ENCODE measurements around the gene ALG3.

The ALG3 gene

DNA sequence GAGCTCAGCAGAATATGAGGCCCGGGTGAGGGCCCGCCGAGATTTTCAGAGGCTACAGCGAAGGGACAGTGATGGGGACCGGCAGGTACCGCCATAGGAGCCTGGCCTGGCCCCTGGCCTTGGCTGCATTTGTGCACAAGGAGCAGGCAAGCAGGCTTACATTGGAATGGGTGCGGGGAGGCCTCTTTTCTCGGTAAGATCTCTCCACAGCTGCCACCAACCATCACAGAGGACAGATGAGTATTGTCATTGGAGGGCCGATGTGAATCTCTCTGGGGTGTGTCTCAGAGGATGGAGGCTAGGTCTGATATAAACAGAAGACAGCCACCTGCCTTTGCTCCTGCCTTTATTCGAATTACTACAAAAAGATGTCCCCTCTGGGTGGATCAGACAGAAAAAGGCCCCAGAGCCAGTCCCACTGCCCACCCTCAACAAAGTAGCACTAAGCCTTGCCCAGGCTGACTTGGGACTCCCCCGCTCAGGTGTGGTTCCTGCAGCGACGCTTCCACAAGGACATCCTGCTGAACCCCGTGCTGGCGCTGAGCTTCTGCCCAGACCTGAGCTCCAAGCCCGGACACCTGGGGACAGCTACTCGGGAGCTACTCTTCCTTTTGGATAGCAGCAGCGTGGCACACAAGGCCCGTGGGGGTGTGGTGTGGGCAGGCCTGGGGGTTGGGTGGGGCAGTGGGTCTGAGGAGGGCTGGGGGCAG is 13.9 kb downstream of the ALG3 start:
- no peak for DNase-seq

DNA sequence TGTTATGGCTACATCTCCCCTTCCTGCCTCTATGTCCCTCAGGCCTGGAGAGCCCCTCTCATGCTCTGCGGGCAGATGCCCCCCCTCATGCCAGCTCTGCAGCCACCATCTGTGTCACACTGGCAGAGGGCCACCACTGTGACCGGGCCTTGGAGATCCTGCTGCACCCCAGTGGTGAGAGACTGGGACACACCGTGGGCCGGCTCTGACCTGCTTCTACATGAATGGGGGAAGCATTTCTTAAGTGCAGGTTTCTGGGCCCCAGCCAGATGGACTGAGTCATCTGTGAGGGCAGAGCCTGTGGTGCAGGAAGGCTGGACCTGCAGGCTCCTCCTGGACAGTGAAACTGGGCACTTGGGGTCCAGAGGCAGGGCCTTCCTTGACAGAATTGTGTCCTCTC is 14.5 kb downstream of the ALG3 start:
- no peak for DNase-seq

GRCh38 chr3:184233127-184233843 is 15.5 kb downstream of the ALG3 start:
- no peak for DNase-seq

DNA sequence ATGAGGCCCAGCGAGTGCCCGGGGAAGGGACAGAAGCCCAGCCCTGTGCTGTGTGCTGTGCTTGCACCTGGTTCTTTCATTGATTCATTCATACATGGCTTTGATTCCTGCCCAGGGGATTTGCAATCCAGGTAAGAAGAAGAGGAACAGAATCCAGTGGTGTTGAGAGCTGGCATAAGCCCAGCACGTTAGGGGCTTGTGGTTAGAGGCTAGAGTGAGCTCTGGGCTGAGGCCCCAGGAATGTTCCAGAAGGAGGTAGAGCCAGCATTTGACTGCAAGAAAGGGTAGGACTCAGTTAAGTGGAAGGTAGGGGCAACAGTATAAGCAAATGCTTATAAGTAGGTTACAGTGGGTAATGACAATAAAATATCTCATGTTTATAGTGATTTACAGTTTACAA is 17.1 kb downstream of the ALG3 start:
- DNase-seq: no peak

GRCh38 chr3:184230603-184231528 is 17.9 kb downstream of the ALG3 start:
- DNase-seq: no peak

- DNase-seq: peak in 1 of 2 donors; percentile 30
Measured at GRCh38 chr3:184230081-184230602, 18.6 kb downstream of the ALG3 start.

DNA sequence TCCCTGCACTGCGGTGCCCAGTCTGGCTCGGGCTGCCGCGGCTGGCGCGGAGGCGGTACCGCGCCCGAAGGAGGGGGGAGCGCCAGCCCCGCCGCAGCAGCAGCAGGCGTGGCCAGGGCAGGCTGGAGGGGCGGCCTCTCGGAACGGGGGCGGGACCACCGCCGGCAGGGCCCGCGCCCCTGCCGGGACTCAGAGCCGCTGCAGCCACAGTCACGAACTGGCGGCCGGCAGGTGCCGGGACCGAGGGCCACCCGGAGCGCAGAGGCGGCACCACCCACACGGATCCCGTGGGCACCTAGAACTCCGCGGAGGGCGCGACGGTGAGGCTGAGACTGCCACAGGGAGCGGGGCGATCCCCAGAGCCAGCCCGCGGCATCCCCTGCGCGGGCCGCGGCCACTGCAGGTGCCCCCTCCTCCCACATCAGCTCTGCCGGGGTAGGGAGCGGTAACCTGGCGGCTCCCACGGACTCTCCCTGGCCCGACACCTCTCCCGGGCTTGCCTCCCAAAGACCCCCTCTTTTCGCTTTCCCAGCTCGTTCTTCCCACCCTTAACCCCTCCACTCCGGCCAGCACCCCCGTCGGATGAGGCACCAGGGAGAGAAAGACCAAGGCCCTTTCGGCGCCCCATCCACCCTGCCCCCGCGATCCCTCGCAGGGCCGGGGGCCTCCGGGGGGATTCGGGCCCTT is 19.2 kb downstream of the ALG3 start, which contains the start of gene VWA5B2:
TSS of gene VWA5B2 (plus strand) at position 192 of the 687 bp plus-strand sequence. CDS start 944 bp downstream, outside the sequence.
- DNase-seq: peak; percentile 60 to 67

- DNase-seq: no peak
Measured at GRCh38 chr3:184228376-184229137, 20.2 kb downstream of the ALG3 start.

GRCh38 chr3:184227481-184227935 is 21.3 kb downstream of the ALG3 start:
- DNase-seq: peak; percentile 55 to 58

GRCh38 chr3:184223946-184224345 is 24.8 kb downstream of the ALG3 start:
- no peak for DNase-seq

DNA sequence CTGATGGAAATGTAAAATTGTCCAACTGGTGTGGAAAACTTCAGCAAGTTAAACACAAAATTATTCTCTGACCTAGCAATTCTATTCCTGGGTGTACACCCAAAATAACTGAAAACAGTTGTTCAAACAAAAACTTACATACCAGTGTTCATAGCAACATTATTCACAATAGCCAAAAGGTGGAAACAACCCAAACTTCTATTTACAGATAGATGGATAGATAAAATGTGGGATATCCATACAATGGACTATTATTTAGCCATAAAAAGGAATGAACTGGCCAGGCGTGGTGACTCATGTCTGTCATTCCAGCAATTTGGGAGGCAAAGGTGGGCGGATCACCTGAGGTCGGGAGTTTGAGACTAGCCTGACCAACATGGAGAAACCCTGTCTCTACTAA is 26.2 kb downstream of the ALG3 start:
- no peak for DNase-seq

- no peak for DNase-seq
Measured at GRCh38 chr3:184218814-184219213, 29.9 kb downstream of the ALG3 start.

GRCh38 chr3:184211718-184212117 is 37.0 kb downstream of the ALG3 start:
- DNase-seq: no peak

GRCh38 chr3:184211297-184211696 is 37.5 kb downstream of the ALG3 start:
- no peak for DNase-seq

DNA sequence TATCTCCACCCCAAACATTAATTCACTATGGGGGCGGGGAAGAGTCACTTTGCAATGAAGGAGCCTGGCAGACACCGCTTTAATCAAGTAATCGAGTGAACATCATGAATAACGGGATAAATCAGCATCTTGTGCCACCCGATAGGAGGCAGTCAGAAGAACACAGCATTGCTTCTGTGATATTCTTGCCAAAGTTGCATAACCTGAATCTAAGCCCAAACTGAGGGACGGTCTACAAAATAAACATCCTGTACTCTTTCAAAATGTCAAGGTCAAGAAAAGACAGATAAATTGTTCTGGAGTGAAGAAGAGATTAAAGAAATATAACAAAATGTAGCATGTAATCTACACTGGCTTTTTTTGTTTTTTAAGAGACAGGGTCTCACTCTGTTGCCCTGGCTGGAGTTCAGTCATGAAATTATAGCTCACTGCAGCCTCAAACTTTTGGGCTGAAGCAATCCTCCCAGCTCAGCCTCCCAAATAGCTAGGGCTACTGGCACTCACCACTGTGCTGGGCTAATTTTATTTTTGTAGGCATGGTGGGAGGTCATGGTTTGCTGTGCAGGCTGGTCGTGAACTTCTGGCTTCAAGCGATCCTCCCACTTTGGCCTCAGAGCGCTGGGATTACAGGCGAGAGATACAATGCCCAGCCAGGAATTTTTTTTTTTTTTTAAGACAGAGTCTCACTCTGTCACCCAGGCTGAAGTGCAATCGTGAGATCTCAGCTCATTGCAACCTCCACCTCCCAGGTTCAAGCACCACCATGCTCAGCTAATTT is 39.4 kb downstream of the ALG3 start:
- no peak for DNase-seq

DNA sequence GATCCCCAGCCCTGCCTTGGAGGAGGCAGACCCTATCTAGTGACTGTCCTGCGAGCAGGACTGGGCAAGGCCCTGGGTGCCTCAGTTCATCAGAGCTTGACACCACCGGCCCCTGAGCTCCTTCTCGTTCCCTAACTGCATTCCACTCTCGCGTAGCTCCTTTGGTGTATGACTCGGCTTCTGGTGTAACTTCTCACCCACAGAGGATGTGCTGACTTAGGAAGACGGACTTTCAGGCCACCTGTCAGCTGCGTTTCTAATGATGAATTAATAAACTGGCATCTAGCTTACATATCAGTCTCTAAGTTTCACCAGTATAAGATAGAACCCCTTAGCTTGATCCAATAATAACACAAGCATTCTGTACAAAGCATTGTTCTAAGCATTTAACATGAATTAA is 45.2 kb downstream of the ALG3 start:
- no peak for DNase-seq

DNA sequence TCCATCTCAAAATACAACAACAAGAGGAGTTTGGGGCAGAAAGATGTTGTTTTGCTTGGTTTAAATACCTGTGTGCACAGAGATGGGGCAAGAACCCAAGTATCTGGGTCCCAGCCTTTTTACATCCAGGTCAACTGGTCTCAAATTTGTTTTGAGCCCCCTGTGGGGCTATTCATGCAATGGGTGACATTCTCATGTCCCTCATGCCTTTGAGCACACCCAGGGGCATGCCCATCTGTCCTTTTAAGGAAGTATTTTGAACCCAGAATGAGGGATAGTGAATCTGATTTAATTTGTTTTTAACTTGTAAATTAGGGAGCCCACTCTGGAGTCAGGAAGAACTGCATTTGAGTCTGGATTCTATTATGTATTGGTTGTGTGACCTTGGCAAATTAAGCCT is 47.9 kb downstream of the ALG3 start:
- no peak for DNase-seq

- DNase-seq: no peak
Measured at GRCh38 chr3:184198509-184198908, 50.3 kb downstream of the ALG3 start.

GRCh38 chr3:184196536-184196935 is 52.2 kb downstream of the ALG3 start:
- DNase-seq: no peak

GRCh38 chr3:184193991-184194539 is 54.7 kb downstream of the ALG3 start:
- DNase-seq: no peak

Measured in activated CD4-positive, alpha-beta T cell treated with anti-CD3 and anti-CD28 coated beads for 4 hours (primary cell).